ENCODE measurements around the gene CD44. TPM values are rescaled to one million over a fixed set of nuclear protein-coding genes. Genes with fewer than 3 reads are reported as not detected.

Gene CD44
- total RNA-seq, 1 donor: 647 TPM

DNA sequence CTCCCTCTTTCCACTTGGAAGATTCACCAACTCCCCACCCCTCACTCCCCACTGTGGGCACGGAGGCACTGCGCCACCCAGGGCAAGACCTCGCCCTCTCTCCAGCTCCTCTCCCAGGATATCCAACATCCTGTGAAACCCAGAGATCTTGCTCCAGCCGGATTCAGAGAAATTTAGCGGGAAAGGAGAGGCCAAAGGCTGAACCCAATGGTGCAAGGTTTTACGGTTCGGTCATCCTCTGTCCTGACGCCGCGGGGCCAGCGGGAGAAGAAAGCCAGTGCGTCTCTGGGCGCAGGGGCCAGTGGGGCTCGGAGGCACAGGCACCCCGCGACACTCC lies 397 bp upstream of the CD44 start:
- no peak for DNase-seq (ENCODE audit: low read depth)
- peak overlapping the region; percentile 95 for H3K4me3 ChIP-seq (ENCODE audit: low read depth, low read length)
- TF ChIP-seq, protein P1, sequence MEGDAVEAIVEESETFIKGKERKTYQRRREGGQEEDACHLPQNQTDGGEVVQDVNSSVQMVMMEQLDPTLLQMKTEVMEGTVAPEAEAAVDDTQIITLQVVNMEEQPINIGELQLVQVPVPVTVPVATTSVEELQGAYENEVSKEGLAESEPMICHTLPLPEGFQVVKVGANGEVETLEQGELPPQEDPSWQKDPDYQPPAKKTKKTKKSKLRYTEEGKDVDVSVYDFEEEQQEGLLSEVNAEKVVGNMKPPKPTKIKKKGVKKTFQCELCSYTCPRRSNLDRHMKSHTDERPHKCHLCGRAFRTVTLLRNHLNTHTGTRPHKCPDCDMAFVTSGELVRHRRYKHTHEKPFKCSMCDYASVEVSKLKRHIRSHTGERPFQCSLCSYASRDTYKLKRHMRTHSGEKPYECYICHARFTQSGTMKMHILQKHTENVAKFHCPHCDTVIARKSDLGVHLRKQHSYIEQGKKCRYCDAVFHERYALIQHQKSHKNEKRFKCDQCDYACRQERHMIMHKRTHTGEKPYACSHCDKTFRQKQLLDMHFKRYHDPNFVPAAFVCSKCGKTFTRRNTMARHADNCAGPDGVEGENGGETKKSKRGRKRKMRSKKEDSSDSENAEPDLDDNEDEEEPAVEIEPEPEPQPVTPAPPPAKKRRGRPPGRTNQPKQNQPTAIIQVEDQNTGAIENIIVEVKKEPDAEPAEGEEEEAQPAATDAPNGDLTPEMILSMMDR (IDR thresholded peaks at IDR 0.05; ENCODE audit: insufficient read depth, low read depth, low read length): no peak

DNA sequence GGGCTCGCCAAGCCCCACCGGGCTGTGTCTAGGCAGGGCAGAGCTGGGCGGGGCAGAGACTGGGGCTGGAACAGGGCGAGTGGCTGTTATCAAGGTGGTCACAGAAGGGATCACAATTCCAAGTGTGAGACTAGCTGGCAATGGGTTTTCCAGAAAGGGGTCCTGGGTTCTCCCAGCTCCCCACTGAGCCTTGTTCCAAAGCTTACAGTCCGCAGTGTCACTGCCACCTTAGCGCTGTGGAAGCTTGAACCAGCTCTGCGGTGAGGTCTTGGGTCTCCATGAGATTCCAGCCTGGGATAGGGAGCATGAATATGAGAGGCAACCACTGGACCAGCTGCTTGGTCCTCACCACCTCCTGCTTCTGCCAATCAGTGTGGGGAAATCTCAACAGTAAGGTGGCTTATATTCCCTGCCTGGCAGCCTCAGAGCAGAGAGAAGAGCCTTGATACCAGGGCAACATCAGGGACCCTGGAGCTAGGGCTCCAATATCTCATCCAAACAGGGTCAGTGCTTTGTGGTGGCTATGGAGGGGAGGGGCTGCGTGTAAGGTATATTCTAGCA lies 831 bp downstream of the CD44 start:
- DNase-seq (ENCODE audit: low read depth): no peak
- TF ChIP-seq, protein P1 (IDR thresholded peaks at IDR 0.05; ENCODE audit: insufficient read depth, low read depth, low read length): no peak
- peak overlapping the region; percentile 95 for H3K4me3 ChIP-seq (ENCODE audit: low read depth, low read length)

DNA sequence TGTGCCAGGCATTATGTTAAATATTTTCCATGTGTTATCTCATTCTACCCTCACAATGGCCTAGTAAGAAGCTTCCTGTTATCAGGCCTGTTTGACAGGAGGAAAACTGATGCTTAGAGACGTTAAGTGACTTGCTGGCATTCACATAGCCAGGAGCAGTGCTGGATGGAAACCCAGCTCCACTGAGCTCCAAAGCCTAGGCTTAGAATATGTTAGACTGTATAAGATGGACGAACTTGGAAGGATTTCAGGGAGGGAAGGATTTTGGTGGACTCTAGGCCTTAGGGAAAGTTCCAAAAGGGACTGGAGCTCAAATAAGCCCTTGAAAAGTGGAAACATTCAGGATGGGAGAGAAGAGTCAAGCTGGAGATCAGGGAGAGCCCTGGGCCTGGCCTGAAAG lies 2.1 kb downstream of the CD44 start:
- peak overlapping the region; percentile 95 for H3K4me3 ChIP-seq (ENCODE audit: low read depth, low read length)
- TF ChIP-seq, protein P1 (IDR thresholded peaks at IDR 0.05; ENCODE audit: insufficient read depth, low read depth, low read length): no peak
- DNase-seq (ENCODE audit: low read depth): no peak

DNA sequence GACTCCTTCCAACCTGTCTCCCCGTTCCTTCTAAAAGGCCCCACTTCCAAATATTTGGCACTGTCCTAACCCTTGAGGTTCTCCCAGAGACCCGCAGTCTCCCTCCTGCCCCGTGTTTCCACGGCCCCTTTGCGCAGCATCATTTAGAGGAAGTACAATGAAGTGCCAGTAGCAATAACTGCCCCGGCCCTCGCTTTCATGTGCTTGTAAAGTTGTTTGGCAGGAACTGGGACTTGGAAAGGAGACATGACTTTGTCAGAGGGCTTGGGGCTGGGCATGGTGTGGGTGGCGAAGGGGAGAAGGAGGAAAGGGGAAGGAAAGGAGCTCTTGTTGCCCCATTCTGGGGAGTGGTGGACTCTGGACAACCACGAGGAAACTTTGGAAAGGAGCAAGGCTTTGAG lies 2.6 kb downstream of the CD44 start:
- TF ChIP-seq, protein P1 (IDR thresholded peaks at IDR 0.05; ENCODE audit: insufficient read depth, low read depth, low read length): no peak
- peak overlapping the region; percentile 95 for H3K4me3 ChIP-seq (ENCODE audit: low read depth, low read length)
- DNase-seq (ENCODE audit: low read depth): no peak

DNA sequence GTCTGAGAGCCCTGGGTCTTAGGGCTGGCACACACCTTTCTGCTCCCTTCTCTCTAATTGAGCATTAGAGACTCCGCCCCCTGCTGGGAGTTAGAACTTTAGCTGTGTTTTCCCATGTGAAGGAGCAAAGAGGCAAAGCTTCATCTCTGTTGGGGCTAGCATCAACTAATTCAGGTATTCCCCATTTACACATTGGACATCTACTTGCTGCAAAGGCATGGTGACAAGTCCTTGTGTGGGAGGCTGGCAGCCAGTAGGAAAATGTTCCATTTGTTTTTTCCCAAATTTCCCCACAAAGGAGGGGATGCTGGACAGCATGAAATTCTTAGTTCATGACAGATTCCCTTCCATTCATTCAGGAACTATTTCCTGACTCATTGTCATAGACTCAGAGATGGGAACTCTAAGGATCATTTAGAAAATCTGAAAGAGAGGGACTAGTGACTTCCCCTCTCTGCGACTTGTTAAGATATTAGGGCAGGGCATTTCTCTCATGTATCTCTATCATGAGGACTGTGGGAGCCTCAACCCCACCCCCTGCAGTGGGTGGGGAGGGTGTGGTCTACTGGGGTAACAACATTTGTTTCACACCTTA lies 3.6 kb downstream of the CD44 start:
- DNase-seq (ENCODE audit: low read depth): no peak

DNA sequence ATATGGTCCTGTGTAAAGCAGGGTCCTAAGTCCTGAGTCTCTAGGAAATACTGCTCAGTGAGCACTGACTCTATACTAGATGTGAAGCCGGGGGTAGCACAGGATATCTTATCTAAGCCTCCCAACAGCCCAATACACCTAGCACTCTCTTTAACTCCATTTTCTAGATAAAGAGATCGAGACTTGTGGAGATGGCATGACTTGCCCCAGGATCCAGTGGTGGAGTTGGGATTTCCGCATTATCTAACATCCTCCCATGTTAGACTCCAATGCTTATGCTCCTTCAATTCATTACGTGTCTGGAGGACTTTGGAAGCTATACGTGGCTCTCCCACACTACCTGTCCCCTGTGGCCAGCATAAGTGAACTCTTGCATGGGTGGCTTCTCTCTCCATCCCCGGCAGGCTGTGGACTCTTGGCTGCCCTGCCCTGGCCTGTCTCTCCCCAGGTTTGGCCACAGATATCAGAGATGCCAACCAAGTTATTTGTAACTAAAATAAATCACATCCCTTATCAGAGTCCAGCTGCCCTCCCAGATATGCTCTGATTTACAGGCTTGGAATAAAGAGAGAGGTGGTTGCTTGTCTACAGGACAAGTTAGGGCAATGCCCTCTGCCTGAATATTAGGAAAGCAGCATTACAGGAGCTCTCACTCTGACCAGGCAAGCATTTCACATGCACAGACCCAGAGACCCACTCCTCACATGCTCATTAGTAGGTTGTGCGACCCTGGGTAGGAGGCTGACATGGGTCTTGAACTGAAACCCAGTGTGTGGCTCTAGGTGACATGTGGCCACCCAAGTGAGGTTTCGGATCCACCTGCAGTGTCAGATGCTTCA lies 4.5 kb downstream of the CD44 start:
- TF ChIP-seq, protein P1 (IDR thresholded peaks at IDR 0.05; ENCODE audit: insufficient read depth, low read depth, low read length): no peak
- no peak for DNase-seq (ENCODE audit: low read depth)
- peak overlapping the region; percentile 95 for H3K4me3 ChIP-seq (ENCODE audit: low read depth, low read length)

More for the DNA sequence above, 3.6 kb downstream of the CD44 start:
- TF ChIP-seq, protein P1 (IDR thresholded peaks at IDR 0.05; ENCODE audit: insufficient read depth, low read depth, low read length): peak; percentile 45
- peak overlapping the region; percentile 95 for H3K4me3 ChIP-seq (ENCODE audit: low read depth, low read length)

Data from fibroblast of villous mesenchyme (primary cell).